ENCODE measurements around the gene MED4.

DNA sequence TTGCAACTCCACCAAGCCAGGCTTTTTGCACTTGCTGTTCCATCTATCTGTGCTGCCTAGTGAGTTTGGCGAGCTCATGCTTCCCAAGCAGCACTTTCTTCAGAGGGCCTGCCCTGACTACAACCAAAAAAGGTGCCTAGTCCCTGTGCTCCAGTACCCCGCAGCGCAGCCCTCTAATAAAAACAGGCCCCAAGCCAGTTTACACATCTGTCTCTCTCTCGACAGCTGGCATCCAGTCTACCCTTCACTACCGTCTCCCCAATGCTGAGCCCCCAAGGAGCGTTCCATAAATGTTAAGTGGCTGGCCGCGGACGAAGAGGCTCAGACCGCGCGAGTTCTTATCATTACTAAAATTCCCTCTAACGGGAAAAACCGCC is 512 bp downstream of the MED4 start:
- TF ChIP-seq EP300 (IDR thresholded peaks at IDR 0.05) = no peak
- TF ChIP-seq CTCF (IDR thresholded peaks at IDR 0.05) = no peak
